ENCODE data around the gene NISCH.

DNA sequence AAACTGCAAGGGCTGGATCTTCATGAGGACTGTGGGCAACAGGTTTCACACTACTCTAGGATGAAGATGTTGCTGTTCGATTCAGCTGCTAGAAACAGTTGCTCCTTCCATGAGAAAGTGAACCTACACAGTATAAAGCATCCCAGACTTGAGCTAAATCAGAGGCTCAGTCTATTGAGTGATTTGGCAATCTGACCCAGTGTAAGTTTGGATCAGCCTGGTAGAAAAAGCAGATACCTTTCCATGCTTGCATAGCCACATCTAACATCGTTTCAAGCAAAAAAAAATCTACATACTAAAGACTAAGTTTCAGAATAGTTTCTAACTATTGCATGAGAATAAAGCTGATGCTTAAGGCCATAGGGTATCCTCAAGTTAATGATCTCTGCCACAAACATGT is 85.6 kb downstream of the NISCH start:
- TF ChIP-seq, protein P1, sequence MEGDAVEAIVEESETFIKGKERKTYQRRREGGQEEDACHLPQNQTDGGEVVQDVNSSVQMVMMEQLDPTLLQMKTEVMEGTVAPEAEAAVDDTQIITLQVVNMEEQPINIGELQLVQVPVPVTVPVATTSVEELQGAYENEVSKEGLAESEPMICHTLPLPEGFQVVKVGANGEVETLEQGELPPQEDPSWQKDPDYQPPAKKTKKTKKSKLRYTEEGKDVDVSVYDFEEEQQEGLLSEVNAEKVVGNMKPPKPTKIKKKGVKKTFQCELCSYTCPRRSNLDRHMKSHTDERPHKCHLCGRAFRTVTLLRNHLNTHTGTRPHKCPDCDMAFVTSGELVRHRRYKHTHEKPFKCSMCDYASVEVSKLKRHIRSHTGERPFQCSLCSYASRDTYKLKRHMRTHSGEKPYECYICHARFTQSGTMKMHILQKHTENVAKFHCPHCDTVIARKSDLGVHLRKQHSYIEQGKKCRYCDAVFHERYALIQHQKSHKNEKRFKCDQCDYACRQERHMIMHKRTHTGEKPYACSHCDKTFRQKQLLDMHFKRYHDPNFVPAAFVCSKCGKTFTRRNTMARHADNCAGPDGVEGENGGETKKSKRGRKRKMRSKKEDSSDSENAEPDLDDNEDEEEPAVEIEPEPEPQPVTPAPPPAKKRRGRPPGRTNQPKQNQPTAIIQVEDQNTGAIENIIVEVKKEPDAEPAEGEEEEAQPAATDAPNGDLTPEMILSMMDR (IDR thresholded peaks at IDR 0.05), result no peak
- TF ChIP-seq EZH2 (IDR thresholded peaks at IDR 0.05; ENCODE audit: borderline replicate concordance, insufficient read depth, low read depth, low read length, poor library complexity, severe bottlenecking), result no peak
